ENCODE measurements around the gene SSTR3. TPM values are rescaled to one million over a fixed set of nuclear protein-coding genes. Genes with fewer than 3 reads are reported as not detected.

Gene SSTR3
- total RNA-seq, 1 donor from 2014 or later, result 2.4 TPM

GRCh38 chr22:37184380-37184755 lies 27.9 kb downstream of the SSTR3 start:
- Mint-ChIP-seq H3K27me3 (no peaks in the 10 kb centered on the region), H3K36me3 (no peaks in the 10 kb centered on the region), H3K4me3 (no peak overlapping the region), H3K4me1 (ENCODE audit: unreplicated experiment) (peaks cover 25% of the 10 kb centered on the region), H3K27ac (no peak overlapping the region), H3K9me3 (no peaks in the 10 kb centered on the region)
- no peak for DNase-seq (ENCODE audit: extremely low spot score, unreplicated experiment)
- no peak for TF ChIP-seq CTCF (conservative IDR thresholded peaks at IDR 0.05)

DNA sequence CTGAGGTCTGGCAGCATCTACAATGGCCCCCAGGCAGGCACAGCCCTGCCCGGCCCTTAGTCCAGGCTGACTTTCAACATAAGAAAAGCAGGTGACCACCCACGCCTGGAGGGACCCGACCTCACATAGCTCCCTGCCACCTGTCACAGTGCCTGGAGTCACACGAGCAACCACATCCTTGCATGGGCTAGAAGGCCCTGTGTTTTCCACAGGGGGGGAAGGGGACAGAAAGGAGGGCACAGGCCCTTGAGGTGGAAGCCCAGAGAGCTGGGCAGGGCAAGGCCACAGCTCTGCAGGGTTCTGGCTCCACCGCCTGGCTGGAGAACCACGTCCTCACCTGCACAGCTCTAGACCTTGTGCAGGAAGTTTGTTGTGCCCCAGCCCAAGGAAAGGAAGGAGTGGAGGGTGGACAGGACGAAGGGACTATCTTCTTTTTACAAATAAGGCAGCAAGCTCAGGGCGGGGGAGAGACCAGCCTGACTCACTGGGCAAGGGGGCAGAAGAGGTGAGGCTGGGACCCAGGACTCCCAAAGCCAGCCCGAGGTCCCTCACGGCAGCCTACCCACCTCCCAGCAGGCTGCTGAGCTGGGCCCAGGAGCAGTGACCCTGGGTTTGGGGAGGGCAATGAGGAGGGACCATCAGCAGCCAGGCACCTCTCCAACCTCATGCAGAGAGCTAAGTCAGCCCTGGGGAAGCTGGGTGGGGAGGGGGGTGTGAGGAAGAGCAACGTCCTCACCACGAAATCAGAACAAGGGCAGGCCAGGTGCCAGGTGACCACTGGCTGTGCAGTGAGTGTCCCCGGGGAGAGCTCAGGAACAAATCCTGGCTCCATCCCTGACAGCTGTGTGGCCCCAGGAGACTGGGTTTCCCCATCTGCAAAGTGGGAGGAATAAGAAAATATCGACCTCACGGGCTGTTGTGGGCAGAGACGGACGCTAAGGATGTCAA lies 28.6 kb downstream of the SSTR3 start:
- no peaks in the 10 kb centered on the region for H3K27me3 Mint-ChIP-seq

DNA sequence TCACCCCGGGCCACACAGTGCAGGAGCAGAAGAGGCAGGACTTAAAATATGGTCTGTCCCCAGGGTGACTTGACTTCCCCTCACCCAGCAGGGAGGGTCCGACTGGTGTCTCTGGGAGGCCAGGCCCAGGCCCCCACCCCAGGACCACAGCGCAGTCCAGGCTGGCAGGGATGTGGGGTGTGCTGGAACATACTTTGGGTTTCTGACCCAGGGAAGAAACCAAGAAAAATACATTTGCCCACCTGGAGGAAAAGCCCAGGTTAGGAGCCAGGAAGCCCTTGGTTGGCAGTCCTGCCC lies 29.4 kb downstream of the SSTR3 start:
- no peaks in the 10 kb centered on the region for H3K9me3 Mint-ChIP-seq
- TF ChIP-seq CTCF (conservative IDR thresholded peaks at IDR 0.05), result no peak
- H3K36me3 Mint-ChIP-seq, result no peaks in the 10 kb centered on the region
- H3K4me3 Mint-ChIP-seq, result no peak overlapping the region
- H3K27ac Mint-ChIP-seq, result no peak overlapping the region
- H3K27me3 Mint-ChIP-seq, result peaks cover 3% of the 10 kb centered on the region
- H3K4me1 Mint-ChIP-seq (ENCODE audit: unreplicated experiment), result peaks cover 23% of the 10 kb centered on the region
- no peak for DNase-seq (ENCODE audit: extremely low spot score, unreplicated experiment)

More for the DNA sequence above, 28.6 kb downstream of the SSTR3 start:
- Mint-ChIP-seq H3K27ac (no peak overlapping the region), H3K36me3 (no peaks in the 10 kb centered on the region), H3K9me3 (no peaks in the 10 kb centered on the region), H3K4me3 (no peak overlapping the region), H3K4me1 (ENCODE audit: unreplicated experiment) (peaks cover 23% of the 10 kb centered on the region)
- no peak for TF ChIP-seq CTCF (conservative IDR thresholded peaks at IDR 0.05)
- DNase-seq (ENCODE audit: extremely low spot score, unreplicated experiment), result no peak

- Mint-ChIP-seq H3K4me3 (no peak overlapping the region), H3K9me3 (no peaks in the 10 kb centered on the region), H3K27me3 (peaks cover 8% of the 10 kb centered on the region), H3K4me1 (ENCODE audit: unreplicated experiment) (peaks cover 23% of the 10 kb centered on the region), H3K36me3 (peaks cover 4% of the 10 kb centered on the region), H3K27ac (no peak overlapping the region)
- no peak for DNase-seq (ENCODE audit: extremely low spot score, unreplicated experiment)
- TF ChIP-seq CTCF (conservative IDR thresholded peaks at IDR 0.05), result no peak
Observed at GRCh38 chr22:37182101-37182948, 30.0 kb downstream of the SSTR3 start.

DNA sequence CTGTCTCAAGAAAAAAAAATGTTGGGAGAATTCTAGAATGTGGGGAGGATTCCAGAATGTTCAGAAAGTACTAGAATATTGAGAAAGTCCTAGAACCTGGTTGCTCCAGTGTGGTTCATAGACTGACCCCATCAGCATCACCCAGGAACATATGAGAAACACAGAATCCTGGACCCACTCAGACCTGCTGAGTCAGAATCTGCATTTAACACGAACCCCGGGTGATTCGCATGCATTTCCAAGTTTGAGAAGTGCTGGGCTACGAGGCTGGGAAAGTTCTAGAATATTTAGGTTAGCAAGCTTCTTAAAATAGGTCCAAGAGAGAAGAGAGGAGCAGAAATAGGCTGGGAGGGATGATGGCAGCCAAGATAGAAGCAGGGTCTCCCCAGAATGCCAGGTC lies 30.6 kb downstream of the SSTR3 start:
- TF ChIP-seq CTCF (conservative IDR thresholded peaks at IDR 0.05), result no peak
- H3K27ac Mint-ChIP-seq, result peak overlapping the region; percentile 55
- no peak for DNase-seq (ENCODE audit: extremely low spot score, unreplicated experiment)
- H3K4me3 Mint-ChIP-seq, result no peak overlapping the region
- H3K27me3 Mint-ChIP-seq, result peaks cover 8% of the 10 kb centered on the region
- peaks cover 4% of the 10 kb centered on the region for H3K36me3 Mint-ChIP-seq
- no peaks in the 10 kb centered on the region for H3K9me3 Mint-ChIP-seq
- H3K4me1 Mint-ChIP-seq (ENCODE audit: unreplicated experiment), result peaks cover 25% of the 10 kb centered on the region
